Breast epithelium (tissue), 3 donors: ENCODE measurements around the gene PPP1R16B.

Experiments
- POLR2A ChIP-seq: fragments of 450-650 bp; IDR thresholded peaks from one replicate; pipeline ENCODE4 v1.6.1; 2016; ENCODE audit warnings: antibody characterized with exemption, mild to moderate bottlenecking, moderate library complexity
- TF ChIP-seq, protein P1 (sequence below), 3 donors: fragments of 450-650 bp; IDR thresholded peaks; one replicate each; pipeline ENCODE4 v1.5.1; 2016 to 2017; ENCODE audit warnings: antibody characterized with exemption in 3 of 3, mild to moderate bottlenecking in 3 of 3, moderate library complexity in 3 of 3

DNA sequence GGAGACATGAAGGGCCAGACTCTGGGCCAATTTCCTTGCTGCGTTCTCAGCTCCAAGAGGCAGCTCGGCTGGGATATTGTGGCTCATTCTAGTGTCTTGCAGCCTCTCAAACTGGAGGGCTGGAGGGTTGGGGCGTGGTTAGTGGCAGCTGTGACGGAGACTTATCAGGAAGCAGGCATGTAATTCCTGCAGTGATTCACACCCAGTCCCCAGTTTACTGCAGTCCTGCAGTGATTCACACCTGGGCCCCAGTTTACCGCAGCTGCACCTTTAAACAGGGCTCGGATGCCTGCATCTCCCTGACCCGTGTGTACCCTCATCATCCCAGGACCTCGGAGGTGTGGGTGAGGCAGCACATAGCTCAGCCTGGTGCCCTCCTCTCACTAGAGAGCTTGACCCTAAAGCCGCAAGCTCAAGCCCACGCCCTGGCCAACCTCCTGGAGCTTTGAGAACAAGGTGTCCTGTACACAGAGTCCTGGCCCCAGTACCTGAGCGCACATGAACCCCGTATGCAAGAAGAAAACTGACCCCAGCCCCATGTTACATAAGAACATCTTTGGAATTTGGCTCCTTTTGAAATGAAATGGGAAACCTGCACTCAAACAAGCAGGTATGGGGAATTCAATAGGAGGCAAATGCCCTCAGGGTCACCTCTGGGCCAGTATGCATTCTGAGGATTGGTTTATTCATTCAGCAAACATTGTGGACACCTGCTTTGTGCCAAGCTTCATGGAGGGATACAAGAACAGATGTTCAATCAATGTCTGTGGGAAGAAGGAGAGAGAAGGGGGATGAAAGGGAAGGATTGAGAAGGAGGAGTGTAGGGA lies 65.4 kb downstream of the PPP1R16B start:
- TF ChIP-seq, protein P1, sequence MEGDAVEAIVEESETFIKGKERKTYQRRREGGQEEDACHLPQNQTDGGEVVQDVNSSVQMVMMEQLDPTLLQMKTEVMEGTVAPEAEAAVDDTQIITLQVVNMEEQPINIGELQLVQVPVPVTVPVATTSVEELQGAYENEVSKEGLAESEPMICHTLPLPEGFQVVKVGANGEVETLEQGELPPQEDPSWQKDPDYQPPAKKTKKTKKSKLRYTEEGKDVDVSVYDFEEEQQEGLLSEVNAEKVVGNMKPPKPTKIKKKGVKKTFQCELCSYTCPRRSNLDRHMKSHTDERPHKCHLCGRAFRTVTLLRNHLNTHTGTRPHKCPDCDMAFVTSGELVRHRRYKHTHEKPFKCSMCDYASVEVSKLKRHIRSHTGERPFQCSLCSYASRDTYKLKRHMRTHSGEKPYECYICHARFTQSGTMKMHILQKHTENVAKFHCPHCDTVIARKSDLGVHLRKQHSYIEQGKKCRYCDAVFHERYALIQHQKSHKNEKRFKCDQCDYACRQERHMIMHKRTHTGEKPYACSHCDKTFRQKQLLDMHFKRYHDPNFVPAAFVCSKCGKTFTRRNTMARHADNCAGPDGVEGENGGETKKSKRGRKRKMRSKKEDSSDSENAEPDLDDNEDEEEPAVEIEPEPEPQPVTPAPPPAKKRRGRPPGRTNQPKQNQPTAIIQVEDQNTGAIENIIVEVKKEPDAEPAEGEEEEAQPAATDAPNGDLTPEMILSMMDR (IDR thresholded peaks at IDR 0.05), result no peak
- TF ChIP-seq POLR2A, result no peak
